ENCODE measurements around the gene TRABD2A.

Gene TRABD2A

GRCh38 chr2:84904717-84905174 lies 23.9 kb upstream of the TRABD2A start:
- DNase-seq = no peak

- DNase-seq = no peak
Observed at GRCh38 chr2:84904151-84904550, 23.3 kb upstream of the TRABD2A start.

- no peak for DNase-seq
Observed at GRCh38 chr2:84902526-84902925, 21.6 kb upstream of the TRABD2A start.

GRCh38 chr2:84901593-84902120 lies 20.8 kb upstream of the TRABD2A start:
- no peak for DNase-seq

- DNase-seq = no peak
Observed at GRCh38 chr2:84900971-84901370, 20.1 kb upstream of the TRABD2A start.

- DNase-seq = no peak
Observed at GRCh38 chr2:84899304-84900204, 18.7 kb upstream of the TRABD2A start.

- no peak for DNase-seq
Observed at GRCh38 chr2:84897773-84898172, 16.9 kb upstream of the TRABD2A start.

GRCh38 chr2:84896567-84896966 lies 15.7 kb upstream of the TRABD2A start:
- DNase-seq = no peak

- no peak for DNase-seq
Observed at GRCh38 chr2:84894758-84895520, 14.1 kb upstream of the TRABD2A start.

- DNase-seq = no peak
Observed at GRCh38 chr2:84894131-84894586, 13.3 kb upstream of the TRABD2A start.

- DNase-seq = no peak
Observed at GRCh38 chr2:84891355-84892010, 10.6 kb upstream of the TRABD2A start.

GRCh38 chr2:84889332-84889731 lies 8.4 kb upstream of the TRABD2A start:
- no peak for DNase-seq

GRCh38 chr2:84888401-84889276 lies 7.8 kb upstream of the TRABD2A start:
- no peak for DNase-seq

GRCh38 chr2:84886791-84887190 lies 5.9 kb upstream of the TRABD2A start:
- no peak for DNase-seq

- no peak for DNase-seq
Observed at GRCh38 chr2:84885111-84885510, 4.2 kb upstream of the TRABD2A start.

- DNase-seq = no peak
Observed at GRCh38 chr2:84884449-84884848, 3.6 kb upstream of the TRABD2A start.

- no peak for DNase-seq
Observed at GRCh38 chr2:84882775-84883550, 2.1 kb upstream of the TRABD2A start.

GRCh38 chr2:84882414-84882738 lies 1.5 kb upstream of the TRABD2A start:
- DNase-seq = no peak

GRCh38 chr2:84881581-84882413 lies 913 bp upstream of the TRABD2A start:
- DNase-seq = no peak

GRCh38 chr2:84880395-84880644 lies 564 bp downstream of the TRABD2A start:
- no peak for DNase-seq
